ENCODE measurements around the gene GRK5.
"Not testable (repeated sequence)": the region's sequence is repeated elsewhere in the genome, so short reads cannot be mapped to it uniquely, and the experiment has no call there.

GRK5 gene

GRCh38 chr10:119222537-119222936, 15.2 kb downstream of the GRK5 start:
- H3K27ac ChIP-seq, result no peak overlapping the region
- TF ChIP-seq ZFX (IDR thresholded peaks at IDR 0.05; ENCODE audit: borderline replicate concordance), result no peak
- TF ChIP-seq, protein P1, sequence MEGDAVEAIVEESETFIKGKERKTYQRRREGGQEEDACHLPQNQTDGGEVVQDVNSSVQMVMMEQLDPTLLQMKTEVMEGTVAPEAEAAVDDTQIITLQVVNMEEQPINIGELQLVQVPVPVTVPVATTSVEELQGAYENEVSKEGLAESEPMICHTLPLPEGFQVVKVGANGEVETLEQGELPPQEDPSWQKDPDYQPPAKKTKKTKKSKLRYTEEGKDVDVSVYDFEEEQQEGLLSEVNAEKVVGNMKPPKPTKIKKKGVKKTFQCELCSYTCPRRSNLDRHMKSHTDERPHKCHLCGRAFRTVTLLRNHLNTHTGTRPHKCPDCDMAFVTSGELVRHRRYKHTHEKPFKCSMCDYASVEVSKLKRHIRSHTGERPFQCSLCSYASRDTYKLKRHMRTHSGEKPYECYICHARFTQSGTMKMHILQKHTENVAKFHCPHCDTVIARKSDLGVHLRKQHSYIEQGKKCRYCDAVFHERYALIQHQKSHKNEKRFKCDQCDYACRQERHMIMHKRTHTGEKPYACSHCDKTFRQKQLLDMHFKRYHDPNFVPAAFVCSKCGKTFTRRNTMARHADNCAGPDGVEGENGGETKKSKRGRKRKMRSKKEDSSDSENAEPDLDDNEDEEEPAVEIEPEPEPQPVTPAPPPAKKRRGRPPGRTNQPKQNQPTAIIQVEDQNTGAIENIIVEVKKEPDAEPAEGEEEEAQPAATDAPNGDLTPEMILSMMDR (IDR thresholded peaks at IDR 0.05), result no peak

DNA sequence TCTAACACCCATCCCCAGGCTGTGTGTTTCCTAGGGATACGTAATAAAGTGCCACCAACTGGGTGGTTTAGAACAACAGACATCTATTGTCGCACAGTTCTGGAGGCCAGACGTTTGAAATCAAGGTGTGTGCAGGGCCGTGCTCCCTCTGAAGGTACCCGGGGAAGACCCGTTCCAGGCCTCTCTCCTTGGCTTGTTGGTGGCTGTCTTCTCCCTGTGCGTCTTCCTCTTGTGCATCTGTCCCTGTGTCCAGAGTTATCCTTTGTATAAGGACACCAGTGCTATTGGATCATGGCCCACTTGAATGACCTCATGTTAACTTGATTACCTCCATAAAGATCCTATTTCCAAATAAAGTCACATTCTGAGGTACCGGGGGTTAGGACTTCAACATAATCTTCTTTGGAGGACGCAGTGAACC, 15.6 kb downstream of the GRK5 start:
- TF ChIP-seq ZFX (IDR thresholded peaks at IDR 0.05; ENCODE audit: borderline replicate concordance), result no peak
- TF ChIP-seq, protein P1 (IDR thresholded peaks at IDR 0.05), result no peak

GRCh38 chr10:119225083-119225658, 17.8 kb downstream of the GRK5 start:
- H3K27ac ChIP-seq, result no peak overlapping the region
- no peak for TF ChIP-seq ZFX (IDR thresholded peaks at IDR 0.05; ENCODE audit: borderline replicate concordance)
- TF ChIP-seq, protein P1 (IDR thresholded peaks at IDR 0.05), result no peak

More for the DNA sequence above, 15.6 kb downstream of the GRK5 start:
- H3K27ac ChIP-seq, result no peak overlapping the region

- no peak overlapping the region for H3K27ac ChIP-seq
- TF ChIP-seq ZFX (IDR thresholded peaks at IDR 0.05; ENCODE audit: borderline replicate concordance), result no peak
Observed at GRCh38 chr10:119227825-119228224, 20.5 kb downstream of the GRK5 start.

- H3K27ac ChIP-seq, result no peak overlapping the region
- TF ChIP-seq, protein P1 (IDR thresholded peaks at IDR 0.05), result no peak
- TF ChIP-seq ZFX (IDR thresholded peaks at IDR 0.05; ENCODE audit: borderline replicate concordance), result no peak
Observed at GRCh38 chr10:119231654-119232053, 24.3 kb downstream of the GRK5 start.

- H3K27ac ChIP-seq, result not testable (repeated sequence)
Observed at GRCh38 chr10:119232439-119232838, 25.1 kb downstream of the GRK5 start.

DNA sequence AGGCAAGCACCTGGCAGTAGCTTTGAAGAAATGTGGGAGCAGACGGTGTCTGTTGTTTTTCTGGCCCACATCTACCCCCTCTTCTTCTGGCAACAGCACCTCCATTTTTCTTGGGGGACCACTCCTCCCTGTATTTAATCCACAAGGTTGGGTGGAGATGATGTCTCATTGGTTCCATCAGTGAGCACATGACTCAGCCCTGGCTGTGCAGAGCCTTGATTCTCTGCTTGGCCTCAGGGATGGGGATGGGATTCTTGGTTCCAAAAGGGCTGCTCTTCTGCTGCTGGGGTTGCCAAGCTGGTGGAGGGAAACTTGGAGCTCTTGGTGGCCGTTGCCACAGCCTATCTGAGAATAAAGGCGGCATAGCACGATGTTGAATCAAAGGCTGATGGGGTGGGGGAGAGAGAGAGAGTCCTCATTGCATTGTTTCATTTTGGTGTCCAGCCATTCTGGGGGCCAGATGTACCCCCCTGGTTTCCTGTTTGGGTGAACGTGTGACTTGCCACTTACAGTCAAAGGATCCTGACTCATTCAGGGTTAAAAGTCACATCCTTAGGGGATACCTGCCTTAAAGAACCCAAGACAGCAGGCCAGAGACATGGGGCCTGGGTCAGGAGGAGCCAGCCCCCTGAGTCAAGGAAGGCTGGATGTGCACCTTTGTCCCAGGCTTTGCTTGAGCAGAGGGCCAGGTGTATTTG, 25.9 kb downstream of the GRK5 start:
- TF ChIP-seq, protein P1 (IDR thresholded peaks at IDR 0.05), result no peak
- no peak for TF ChIP-seq ZFX (IDR thresholded peaks at IDR 0.05; ENCODE audit: borderline replicate concordance)
- no peak overlapping the region for H3K27ac ChIP-seq

DNA sequence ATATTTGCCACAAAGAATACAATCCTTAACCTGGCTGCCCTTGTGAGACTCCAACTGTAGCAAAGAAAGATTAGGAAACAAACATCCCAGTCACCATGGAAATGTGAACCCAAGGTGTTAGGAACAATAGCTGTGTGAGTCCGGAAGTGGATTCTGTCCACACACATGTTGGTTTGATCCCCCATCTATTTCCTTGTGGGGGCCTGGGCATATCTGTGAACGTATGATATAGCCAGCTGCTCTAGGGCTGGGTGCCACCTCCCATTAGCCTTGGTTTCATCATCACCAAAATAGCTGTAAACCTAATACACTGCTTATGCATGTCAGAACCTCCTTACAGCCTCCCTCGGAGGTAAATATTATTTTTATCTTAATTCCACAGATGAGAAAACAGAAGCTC, 26.4 kb downstream of the GRK5 start:
- H3K27ac ChIP-seq, result no peak overlapping the region
- TF ChIP-seq, protein P1 (IDR thresholded peaks at IDR 0.05), result no peak
